Glutamatergic neuron (in vitro differentiated cells): ENCODE measurements around the gene RALB. TPM values are rescaled to one million over a fixed set of nuclear protein-coding genes. Genes with fewer than 3 reads are reported as not detected.
"Not testable (repeated sequence)": the region's sequence is repeated elsewhere in the genome, so short reads cannot be mapped to it uniquely, and the experiment has no call there.

Experiments
- DNase-seq: peaks from one replicate; pipeline ENCODE4 v3.0.0; 2022
- H3K27ac Mint-ChIP-seq: one replicate; pipeline ENCODE4 v1.8.0; 2020; ENCODE audit warnings: mild to moderate bottlenecking, mixed read lengths, inconsistent platforms; ENCODE audit not compliant: unreplicated experiment
- H3K27me3 Mint-ChIP-seq: one replicate; pipeline ENCODE4 v1.8.0; 2020; ENCODE audit warnings: mild to moderate bottlenecking, moderate library complexity, mixed read lengths, inconsistent platforms; ENCODE audit not compliant: unreplicated experiment
- H3K36me3 Mint-ChIP-seq: one replicate; pipeline ENCODE4 v1.8.0; 2020; ENCODE audit warnings: mild to moderate bottlenecking, mixed read lengths, inconsistent platforms; ENCODE audit not compliant: unreplicated experiment
- H3K4me1 Mint-ChIP-seq: one replicate; pipeline ENCODE4 v1.8.0; 2020; ENCODE audit warnings: mild to moderate bottlenecking, low read depth, mixed read lengths, inconsistent platforms; ENCODE audit not compliant: unreplicated experiment
- H3K4me3 Mint-ChIP-seq: one replicate; pipeline ENCODE4 v1.8.0; 2020; ENCODE audit warnings: mild to moderate bottlenecking, mixed read lengths, inconsistent platforms; ENCODE audit not compliant: unreplicated experiment
- H3K9me3 Mint-ChIP-seq: one replicate; pipeline ENCODE4 v1.8.0; 2020; ENCODE audit warnings: mild to moderate bottlenecking, moderate library complexity, mixed read lengths, inconsistent platforms; ENCODE audit not compliant: unreplicated experiment
- total RNA-seq: library from RNA; stranded (reverse); fragmentation: NEBNext Ultra II Directional; extraction: Animal tissue kit (Norgen Biotek cat#: 25700); gene quantifications from one replicate; pipeline ENCODE4 v1.2.1, GENCODE V29; 2021; ENCODE audit not compliant: unreplicated experiment
- TF ChIP-seq, protein P1 (sequence below): fragments of 200-600 bp; sonication (generic); IDR thresholded peaks from one replicate; pipeline ENCODE4 v1.5.0; 2021; ENCODE audit not compliant: partially characterized antibody, unreplicated experiment

Gene RALB
- total RNA-seq, 1 donor from 2014 or later, result 16.4 TPM

DNA sequence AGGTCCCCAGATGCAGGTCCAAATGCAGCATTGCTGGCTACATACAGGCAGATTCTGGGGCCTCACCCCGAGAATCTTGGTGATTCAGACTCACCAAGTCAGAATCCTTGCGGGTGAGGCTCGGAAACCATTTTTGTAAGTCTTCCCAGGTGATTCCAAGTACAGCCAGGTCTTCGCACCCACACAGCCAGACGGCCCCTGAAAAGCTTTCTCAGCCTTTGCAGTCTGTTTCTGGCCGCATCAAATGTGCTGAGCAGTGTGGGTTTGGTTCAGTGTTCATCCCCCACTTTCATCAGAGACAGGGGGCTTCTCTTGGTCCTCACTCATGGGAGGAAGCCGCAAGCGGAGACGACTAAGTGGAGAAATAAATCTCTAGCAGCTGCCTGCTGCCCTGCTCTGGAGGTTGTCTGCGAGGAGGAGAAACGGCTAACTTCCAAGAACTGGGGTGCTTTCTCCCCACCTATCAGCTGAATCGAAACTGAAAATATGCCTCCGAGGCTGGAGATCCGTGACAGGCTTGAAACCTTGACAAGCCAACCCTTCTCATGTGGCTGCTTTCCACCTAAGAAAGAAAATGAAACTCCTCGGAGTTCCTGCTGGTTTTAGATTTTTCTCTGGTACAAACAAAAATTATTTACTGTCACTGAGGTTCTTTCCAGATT, 20.5 kb upstream of the RALB start:
- TF ChIP-seq, protein P1, sequence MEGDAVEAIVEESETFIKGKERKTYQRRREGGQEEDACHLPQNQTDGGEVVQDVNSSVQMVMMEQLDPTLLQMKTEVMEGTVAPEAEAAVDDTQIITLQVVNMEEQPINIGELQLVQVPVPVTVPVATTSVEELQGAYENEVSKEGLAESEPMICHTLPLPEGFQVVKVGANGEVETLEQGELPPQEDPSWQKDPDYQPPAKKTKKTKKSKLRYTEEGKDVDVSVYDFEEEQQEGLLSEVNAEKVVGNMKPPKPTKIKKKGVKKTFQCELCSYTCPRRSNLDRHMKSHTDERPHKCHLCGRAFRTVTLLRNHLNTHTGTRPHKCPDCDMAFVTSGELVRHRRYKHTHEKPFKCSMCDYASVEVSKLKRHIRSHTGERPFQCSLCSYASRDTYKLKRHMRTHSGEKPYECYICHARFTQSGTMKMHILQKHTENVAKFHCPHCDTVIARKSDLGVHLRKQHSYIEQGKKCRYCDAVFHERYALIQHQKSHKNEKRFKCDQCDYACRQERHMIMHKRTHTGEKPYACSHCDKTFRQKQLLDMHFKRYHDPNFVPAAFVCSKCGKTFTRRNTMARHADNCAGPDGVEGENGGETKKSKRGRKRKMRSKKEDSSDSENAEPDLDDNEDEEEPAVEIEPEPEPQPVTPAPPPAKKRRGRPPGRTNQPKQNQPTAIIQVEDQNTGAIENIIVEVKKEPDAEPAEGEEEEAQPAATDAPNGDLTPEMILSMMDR, result no peak
- peaks cover 13% of the 10 kb centered on the region for H3K4me1 Mint-ChIP-seq
- H3K27me3 Mint-ChIP-seq, result peaks cover 9% of the 10 kb centered on the region
- H3K9me3 Mint-ChIP-seq, result peaks cover 4% of the 10 kb centered on the region
- no peaks in the 10 kb centered on the region for H3K36me3 Mint-ChIP-seq
- no peak overlapping the region for H3K4me3 Mint-ChIP-seq
- H3K27ac Mint-ChIP-seq, result no peak overlapping the region
- DNase-seq, result no peak

DNA sequence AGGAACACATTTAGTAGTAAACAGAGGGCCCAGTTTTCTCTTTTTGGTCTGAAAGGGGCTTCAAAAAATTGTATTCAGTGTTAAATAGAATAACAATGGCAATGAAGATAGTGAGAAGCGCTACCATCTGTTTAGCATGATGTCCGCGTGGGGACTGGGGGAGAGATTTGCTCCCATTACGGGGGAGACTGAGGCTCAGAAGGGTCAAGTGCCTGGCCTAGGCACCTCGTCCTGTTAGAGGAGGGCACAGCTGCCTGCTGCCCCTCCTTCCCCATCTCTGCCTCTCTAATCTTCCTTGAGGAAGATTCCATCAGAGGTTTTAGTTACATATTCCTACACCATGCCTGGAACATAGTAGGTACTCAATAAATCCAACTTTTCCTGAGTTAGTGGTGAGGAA, 19.4 kb upstream of the RALB start:
- TF ChIP-seq, protein P1, result no peak
- DNase-seq, result no peak

DNA sequence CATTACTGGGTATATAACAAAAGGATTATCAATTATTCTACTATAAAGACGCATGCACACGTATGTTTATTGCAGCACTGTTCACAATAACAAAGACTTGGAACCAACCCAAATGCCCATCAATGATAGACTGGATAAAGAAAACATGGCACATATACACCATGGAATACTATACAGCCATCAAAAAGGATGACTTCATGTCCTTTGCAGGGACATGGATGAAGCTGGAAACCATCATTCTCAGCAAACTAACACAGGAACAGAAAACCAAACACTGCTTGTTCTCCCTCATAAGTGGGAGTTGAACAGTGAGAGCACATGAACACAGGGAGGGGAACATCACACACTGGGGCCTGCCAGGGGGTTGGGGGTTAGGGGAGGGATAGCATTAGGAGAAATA, 17.5 kb upstream of the RALB start:
- not testable (repeated sequence) for H3K36me3 Mint-ChIP-seq, DNase-seq, H3K27ac Mint-ChIP-seq

More for the DNA sequence above, 19.4 kb upstream of the RALB start:
- Mint-ChIP-seq H3K36me3 (no peaks in the 10 kb centered on the region), H3K27me3 (peaks cover 10% of the 10 kb centered on the region), H3K4me1 (peaks cover 3% of the 10 kb centered on the region), H3K9me3 (peaks cover 4% of the 10 kb centered on the region), H3K27ac (no peak overlapping the region), H3K4me3 (no peak overlapping the region)

DNA sequence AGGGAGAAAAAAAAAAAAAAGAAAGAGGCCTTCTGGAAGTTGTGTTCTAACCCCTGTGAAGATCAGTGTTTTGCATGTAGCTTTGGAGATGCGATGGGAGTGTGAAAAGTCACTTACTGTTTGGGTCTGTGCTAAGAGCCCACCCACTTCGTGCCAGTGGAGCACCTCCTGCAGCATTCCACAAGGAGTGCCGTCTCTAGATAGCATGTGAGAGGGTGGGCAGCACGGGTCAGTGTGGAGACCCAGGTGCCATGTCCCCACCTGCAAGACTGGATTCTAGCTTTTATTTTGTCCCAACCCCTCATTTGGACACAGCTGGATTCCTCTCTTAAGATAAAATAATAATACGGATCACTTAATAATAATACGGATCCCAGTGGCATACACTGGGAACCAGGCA, 17.0 kb upstream of the RALB start:
- no peak for DNase-seq
- no peaks in the 10 kb centered on the region for H3K4me1 Mint-ChIP-seq
- H3K4me3 Mint-ChIP-seq, result no peak overlapping the region

More for the DNA sequence above, 17.5 kb upstream of the RALB start:
- H3K4me1 Mint-ChIP-seq, H3K27me3 Mint-ChIP-seq, H3K4me3 Mint-ChIP-seq, H3K9me3 Mint-ChIP-seq: not testable (repeated sequence)

DNA sequence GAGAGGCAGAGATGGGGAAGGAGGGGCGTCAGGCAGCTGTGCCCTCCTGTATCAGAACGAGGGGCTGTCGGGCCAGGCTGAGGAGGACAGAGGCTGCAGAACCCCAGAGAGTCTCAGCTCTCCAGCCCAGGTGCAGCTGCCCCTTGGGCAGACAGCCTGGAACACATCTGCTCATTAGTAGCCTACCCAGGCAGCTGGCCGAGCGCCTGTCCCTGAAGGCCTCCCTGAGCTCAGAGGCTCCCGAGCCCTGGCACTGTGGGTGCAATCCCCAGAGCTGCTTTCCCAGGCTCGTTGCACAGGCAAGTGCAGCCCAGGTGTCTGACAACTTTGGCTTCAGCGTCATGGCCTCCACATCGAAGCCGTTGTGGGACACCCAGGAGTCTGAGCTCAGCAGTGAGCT, 16.3 kb upstream of the RALB start:
- no peaks in the 10 kb centered on the region for H3K4me1 Mint-ChIP-seq
- peaks cover 2% of the 10 kb centered on the region for H3K9me3 Mint-ChIP-seq
- no peak overlapping the region for H3K4me3 Mint-ChIP-seq
- TF ChIP-seq, protein P1, result no peak
- no peaks in the 10 kb centered on the region for H3K36me3 Mint-ChIP-seq
- H3K27ac Mint-ChIP-seq, result no peak overlapping the region
- H3K27me3 Mint-ChIP-seq, result peaks cover 8% of the 10 kb centered on the region
- DNase-seq, result no peak

More for the DNA sequence above, 17.0 kb upstream of the RALB start:
- TF ChIP-seq, protein P1, result no peak
- Mint-ChIP-seq H3K27me3 (peaks cover 8% of the 10 kb centered on the region), H3K9me3 (peaks cover 2% of the 10 kb centered on the region), H3K36me3 (no peaks in the 10 kb centered on the region), H3K27ac (no peak overlapping the region)
